HuH-7.5 (cell line): ENCODE measurements around the gene UCMA.

ENCODE experiments used
- DNase-seq: peaks from one replicate; pipeline ENCODE4 v3.0.0; 2011; ENCODE audit warnings: low spot score

The UCMA gene

GRCh38 chr10:13187135-13187534 lies 47.0 kb downstream of the UCMA start:
- DNase-seq, result no peak

- DNase-seq, result no peak
Measured at GRCh38 chr10:13184730-13185514, 49.3 kb downstream of the UCMA start.

DNA sequence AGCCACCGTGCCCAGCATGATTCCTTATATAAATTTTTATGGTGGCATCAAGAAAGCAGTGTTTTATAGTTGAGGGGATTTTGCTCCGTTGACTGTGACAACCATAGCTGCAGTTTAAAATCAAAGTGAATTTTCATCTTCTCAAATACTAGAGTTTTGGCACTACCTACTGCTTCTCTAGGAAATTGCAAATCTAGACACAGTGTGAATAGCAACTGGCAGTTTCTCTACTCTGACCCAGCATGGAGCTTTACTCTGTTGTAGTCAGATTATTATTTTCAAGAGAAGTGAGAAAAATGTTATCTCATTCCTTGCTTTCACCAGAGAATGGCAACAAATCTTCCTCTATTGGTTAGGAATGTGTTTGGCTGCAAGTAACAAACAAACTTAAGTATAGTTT lies 49.9 kb downstream of the UCMA start:
- DNase-seq, result no peak

DNA sequence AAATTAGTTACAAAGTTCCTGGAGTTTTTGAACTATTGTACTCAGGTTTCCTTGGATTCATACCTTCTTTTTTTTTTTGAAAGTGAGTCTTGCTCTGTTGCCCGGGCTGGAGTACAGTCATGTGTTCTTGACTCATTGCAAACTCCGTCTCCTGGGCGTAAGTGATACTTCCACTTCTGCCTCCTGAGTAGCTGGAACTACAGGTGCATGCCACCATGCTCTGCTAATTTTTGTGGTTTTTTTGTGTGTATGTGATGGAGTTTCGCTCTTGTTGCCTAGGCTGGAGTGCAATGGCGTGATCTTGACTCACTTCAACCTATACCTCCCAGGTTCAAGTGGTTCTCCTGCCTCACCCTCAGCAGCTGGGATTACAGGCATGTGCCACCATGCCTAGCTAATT lies 50.5 kb downstream of the UCMA start:
- DNase-seq, result no peak

GRCh38 chr10:13182424-13182823 lies 51.8 kb downstream of the UCMA start:
- no peak for DNase-seq

DNA sequence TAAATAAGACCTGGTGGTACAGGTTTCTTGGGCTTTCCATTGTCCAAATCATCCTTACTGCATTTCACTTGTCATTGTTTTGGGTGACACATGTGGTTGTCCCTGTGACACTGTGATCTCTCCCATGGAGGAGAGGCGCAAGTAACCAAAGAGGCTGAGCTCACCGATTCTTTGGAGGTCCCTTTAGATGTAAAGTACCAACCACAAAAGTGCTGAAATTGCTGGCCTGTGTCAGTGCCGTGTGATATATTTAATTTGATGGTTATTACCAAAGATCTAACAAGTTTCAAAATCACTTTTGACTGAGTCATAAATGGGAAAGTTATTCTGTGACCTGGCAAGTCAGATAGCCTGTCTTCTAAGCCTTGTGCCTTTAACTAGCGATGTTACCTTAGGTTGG lies 53.4 kb downstream of the UCMA start:
- no peak for DNase-seq

DNA sequence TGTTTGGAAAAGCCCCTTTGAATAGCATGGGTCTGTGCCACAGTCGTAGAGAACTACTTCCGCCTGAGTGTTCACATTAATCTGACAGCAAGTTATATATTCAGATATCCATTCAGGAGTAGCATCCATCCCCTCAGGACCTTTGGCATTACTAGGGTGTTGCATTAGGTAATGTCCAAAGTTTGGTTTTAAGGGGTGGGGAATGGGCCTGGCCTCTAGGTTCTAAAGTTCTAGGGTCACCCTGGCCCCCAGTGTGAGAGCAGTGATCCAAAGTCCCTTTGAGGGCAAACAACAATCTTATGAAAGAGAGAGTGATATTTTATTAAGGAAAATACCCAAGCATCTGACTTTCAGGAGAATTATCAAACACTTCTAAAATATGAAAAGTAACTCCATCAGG lies 60.6 kb downstream of the UCMA start:
- DNase-seq, result no peak
